Panc1 (cell line): ENCODE data around the gene ARHGEF17. TPM values are rescaled to one million over a fixed set of nuclear protein-coding genes. Genes with fewer than 3 reads are reported as not detected.

Source experiments
- ATAC-seq: fragments of 200-7000 bp; cut with Tn5 transposase; 2 replicates; pipeline ENCODE4 v1.9.1; 2020; ENCODE audit warnings: mild to moderate bottlenecking, moderate library complexity
- BruUV-seq: library from RNA; stranded (reverse); fragments of 400-500 nt; replicated peaks from 2 replicates; lab custom pipeline; 2021; lab: Mats Ljungman, UMichigan
- CTCF ChIA-PET: fragments of 300-600 bp; sonication (Branson Sonifier 250); formaldehyde crosslinking; loops from one replicate; lab custom pipeline; 2022; ENCODE audit warnings: antibody characterized with exemption; lab: Charles Lee
- POLR2A ChIA-PET: fragments of 300-600 bp; sonication (Branson Sonifier 250); formaldehyde crosslinking; loops from one replicate; lab custom pipeline; 2022; ENCODE audit warnings: antibody characterized with exemption; lab: Charles Lee
- DNase-seq: peaks from one replicate; pipeline ENCODE4 v3.0.0-alpha.2; 2010; ENCODE audit warnings: low read depth, low spot score
- H3K27ac ChIP-seq: 2 replicates; pipeline ENCODE4 v1.5.1; 2011; ENCODE audit warnings: mild to moderate bottlenecking, low read length, inconsistent platforms
- H3K27me3 ChIP-seq: fragments of 200-500 bp; sonication (Bioruptor generic); 2 replicates; pipeline ENCODE4 v1.6.0; 2014; ENCODE audit warnings: low read length, inconsistent platforms; ENCODE audit not compliant: control insufficient read depth, insufficient read depth
- H3K36me3 ChIP-seq: fragments of 200-500 bp; sonication (Bioruptor generic); 2 replicates; pipeline ENCODE4 v1.5.1; 2014; ENCODE audit warnings: inconsistent platforms, mild to moderate bottlenecking, low read length, moderate library complexity; ENCODE audit not compliant: control insufficient read depth, insufficient read depth
- H3K4me1 ChIP-seq: 2 replicates; pipeline ENCODE4 v1.5.1; 2011; ENCODE audit warnings: inconsistent platforms, mild to moderate bottlenecking, low read length, moderate library complexity; ENCODE audit not compliant: control insufficient read depth, insufficient read depth
- H3K4me3 ChIP-seq, 2 experiments: 2 replicates each; pipeline ENCODE4 v1.5.1; 2011 to 2012; ENCODE audit warnings: low read depth in 2 of 2, low read length in 2 of 2, mild to moderate bottlenecking in 2 of 2, inconsistent platforms in 1 of 2, moderate library complexity in 1 of 2
- H3K9me3 ChIP-seq: fragments of 200-500 bp; sonication (Bioruptor generic); 2 replicates; pipeline ENCODE4 v1.5.1; 2014; ENCODE audit warnings: low read depth, mild to moderate bottlenecking, inconsistent platforms, low read length, moderate library complexity; ENCODE audit not compliant: control insufficient read depth, insufficient read depth
- POLR2AphosphoS5 ChIP-seq: IDR thresholded peaks from 2 replicates; pipeline ENCODE4 v1.6.1; 2012; ENCODE audit warnings: mild to moderate bottlenecking, low read depth, low read length, moderate library complexity
- SIN3A ChIP-seq: IDR thresholded peaks from 2 replicates; pipeline ENCODE4 v1.6.1; 2012; ENCODE audit warnings: low read depth, mild to moderate bottlenecking, low read length, moderate library complexity, borderline replicate concordance; ENCODE audit not compliant: insufficient read depth
- TCF7L2 ChIP-seq: IDR thresholded peaks from 2 replicates; pipeline ENCODE4 v1.6.1; 2011; ENCODE audit warnings: mild to moderate bottlenecking, low read depth, low read length, inconsistent platforms
- in situ Hi-C: cut with HindIII; loops from 2 replicates; pipeline ENCODE4 v1.10.0; 2016; ENCODE audit warnings: low sequenced_read_pairs, low pct_unique_long_range_greater_than_20kb
- intact Hi-C: fragments of 100-400 bp; cut with micrococcal nuclease; formaldehyde crosslinking; loops from one replicate; pipeline ENCODE4 v1.10.0; 2022; ENCODE audit not compliant: unreplicated experiment
- total RNA-seq: library from RNA; stranded (reverse); gene quantifications from one replicate; pipeline ENCODE4 v1.2.1, GENCODE V29; 2021; ENCODE audit not compliant: unreplicated experiment
- TF ChIP-seq, protein P1 (sequence below): fragments of 450-650 bp; IDR thresholded peaks from 2 replicates; pipeline ENCODE4 v1.5.1; 2017; ENCODE audit warnings: mild to moderate bottlenecking
- TF ChIP-seq, protein P2 (sequence below), 2 experiments: IDR thresholded peaks; 2 replicates each; pipeline ENCODE4 v1.6.1; 2011 to 2012; ENCODE audit warnings: low read depth in 2 of 2, control low read depth in 1 of 2, low read length in 1 of 2, mild to moderate bottlenecking in 1 of 2, moderate library complexity in 1 of 2; ENCODE audit not compliant: insufficient read depth in 1 of 2

The ARHGEF17 gene
- total RNA-seq, 1 experiment from 2014 or later = 43.2 TPM

DNA sequence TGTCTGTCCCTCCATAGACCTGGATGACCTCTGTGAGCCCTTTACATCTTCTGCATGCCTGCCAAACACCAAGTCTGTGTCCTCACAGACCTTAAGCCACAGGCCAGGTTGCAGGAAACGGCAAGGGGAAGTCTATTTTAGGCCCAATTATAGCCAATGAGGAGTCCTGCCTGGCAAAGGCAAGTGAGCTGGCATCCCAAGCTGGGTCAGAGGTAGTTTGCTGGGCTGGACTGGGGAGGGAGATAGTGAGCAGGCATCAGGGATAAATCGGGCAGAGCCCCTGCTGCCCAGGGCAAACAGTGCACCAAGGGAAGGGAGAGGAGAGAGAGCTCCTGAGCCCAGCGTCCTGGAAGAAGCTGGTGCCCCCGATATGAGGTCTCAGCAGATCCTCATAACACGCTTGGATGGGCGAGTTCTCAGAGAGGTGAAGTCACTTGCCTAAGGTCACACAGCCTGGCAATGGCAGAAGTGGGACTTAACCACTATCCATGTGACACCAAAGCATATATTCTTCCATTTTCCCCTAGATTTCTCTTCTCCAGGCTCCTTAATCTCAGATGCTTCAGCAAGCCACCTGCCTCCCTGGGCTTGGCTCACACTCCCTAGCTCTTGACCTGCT, 64.4 kb downstream of the ARHGEF17 start:
- Histone ChIP-seq H3K36me3 (no peaks in the 10 kb centered on the region), H3K4me1 (peaks cover 11% of the 10 kb centered on the region), H3K4me3 (no peak overlapping the region), H3K27me3 (no peaks in the 10 kb centered on the region), H3K9me3 (no peaks in the 10 kb centered on the region), H3K27ac (no peak overlapping the region)
- intact Hi-C loops (no loop called here), in situ Hi-C loops (no loop called here)
- BruUV-seq = no TSS peak
- CTCF ChIA-PET = interaction anchor here (0.5 to 1.2 kb wide), 4 partner anchors 9 to 31 kb away, joined by 3 to 8 read pairs (median 5); no protein-coding TSS in a partner anchor
- POLR2A ChIA-PET = interaction anchor here (1.1 kb wide), 1 partner anchor 17 kb away, joined by 3 read pairs; no protein-coding TSS in a partner anchor
- no peak for DNase-seq
- no peak for TF ChIP-seq SIN3A
- TF ChIP-seq, protein P1, sequence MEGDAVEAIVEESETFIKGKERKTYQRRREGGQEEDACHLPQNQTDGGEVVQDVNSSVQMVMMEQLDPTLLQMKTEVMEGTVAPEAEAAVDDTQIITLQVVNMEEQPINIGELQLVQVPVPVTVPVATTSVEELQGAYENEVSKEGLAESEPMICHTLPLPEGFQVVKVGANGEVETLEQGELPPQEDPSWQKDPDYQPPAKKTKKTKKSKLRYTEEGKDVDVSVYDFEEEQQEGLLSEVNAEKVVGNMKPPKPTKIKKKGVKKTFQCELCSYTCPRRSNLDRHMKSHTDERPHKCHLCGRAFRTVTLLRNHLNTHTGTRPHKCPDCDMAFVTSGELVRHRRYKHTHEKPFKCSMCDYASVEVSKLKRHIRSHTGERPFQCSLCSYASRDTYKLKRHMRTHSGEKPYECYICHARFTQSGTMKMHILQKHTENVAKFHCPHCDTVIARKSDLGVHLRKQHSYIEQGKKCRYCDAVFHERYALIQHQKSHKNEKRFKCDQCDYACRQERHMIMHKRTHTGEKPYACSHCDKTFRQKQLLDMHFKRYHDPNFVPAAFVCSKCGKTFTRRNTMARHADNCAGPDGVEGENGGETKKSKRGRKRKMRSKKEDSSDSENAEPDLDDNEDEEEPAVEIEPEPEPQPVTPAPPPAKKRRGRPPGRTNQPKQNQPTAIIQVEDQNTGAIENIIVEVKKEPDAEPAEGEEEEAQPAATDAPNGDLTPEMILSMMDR = no peak
- TF ChIP-seq TCF7L2 = no peak
- no peak for TF ChIP-seq POLR2AphosphoS5
- ATAC-seq = no peak

DNA sequence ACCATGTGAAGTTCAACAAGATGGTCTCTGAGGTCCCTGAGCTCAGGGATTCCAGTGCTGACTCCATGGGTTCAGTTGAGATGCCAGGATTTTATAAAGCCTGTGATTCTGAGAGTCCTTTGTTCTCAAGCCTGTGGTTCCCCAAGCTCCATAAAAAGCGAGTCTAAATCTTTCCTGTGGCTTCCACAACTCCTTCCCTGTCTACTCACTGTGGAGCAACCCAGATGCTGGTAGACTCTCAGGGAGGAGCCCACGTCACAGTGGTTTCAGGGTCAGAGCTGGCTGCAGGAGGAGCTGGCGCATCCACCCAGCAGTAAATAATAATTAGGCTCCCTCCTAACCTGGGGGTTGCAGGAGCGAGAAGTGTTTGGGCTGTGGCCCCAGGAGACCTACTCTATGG, 66.1 kb downstream of the ARHGEF17 start:
- Histone ChIP-seq H3K36me3 (no peaks in the 10 kb centered on the region), H3K27me3 (no peaks in the 10 kb centered on the region), H3K4me1 (peaks cover 18% of the 10 kb centered on the region), H3K4me3 (no peak overlapping the region), H3K27ac (no peak overlapping the region), H3K9me3 (no peaks in the 10 kb centered on the region)
- ATAC-seq (no peak), DNase-seq (no peak)
- ChIA-PET POLR2A (no interaction called here), CTCF (interaction anchor here (1.1 to 1.7 kb wide), 3 partner anchors 19 to 39 kb away, joined by 3 to 4 read pairs (median 4); no protein-coding TSS in a partner anchor)
- intact Hi-C loops (no loop called here), in situ Hi-C loops (no loop called here)
- TF ChIP-seq, protein P1 = no peak
- TF ChIP-seq POLR2AphosphoS5 = no peak
- TF ChIP-seq, protein P2, sequence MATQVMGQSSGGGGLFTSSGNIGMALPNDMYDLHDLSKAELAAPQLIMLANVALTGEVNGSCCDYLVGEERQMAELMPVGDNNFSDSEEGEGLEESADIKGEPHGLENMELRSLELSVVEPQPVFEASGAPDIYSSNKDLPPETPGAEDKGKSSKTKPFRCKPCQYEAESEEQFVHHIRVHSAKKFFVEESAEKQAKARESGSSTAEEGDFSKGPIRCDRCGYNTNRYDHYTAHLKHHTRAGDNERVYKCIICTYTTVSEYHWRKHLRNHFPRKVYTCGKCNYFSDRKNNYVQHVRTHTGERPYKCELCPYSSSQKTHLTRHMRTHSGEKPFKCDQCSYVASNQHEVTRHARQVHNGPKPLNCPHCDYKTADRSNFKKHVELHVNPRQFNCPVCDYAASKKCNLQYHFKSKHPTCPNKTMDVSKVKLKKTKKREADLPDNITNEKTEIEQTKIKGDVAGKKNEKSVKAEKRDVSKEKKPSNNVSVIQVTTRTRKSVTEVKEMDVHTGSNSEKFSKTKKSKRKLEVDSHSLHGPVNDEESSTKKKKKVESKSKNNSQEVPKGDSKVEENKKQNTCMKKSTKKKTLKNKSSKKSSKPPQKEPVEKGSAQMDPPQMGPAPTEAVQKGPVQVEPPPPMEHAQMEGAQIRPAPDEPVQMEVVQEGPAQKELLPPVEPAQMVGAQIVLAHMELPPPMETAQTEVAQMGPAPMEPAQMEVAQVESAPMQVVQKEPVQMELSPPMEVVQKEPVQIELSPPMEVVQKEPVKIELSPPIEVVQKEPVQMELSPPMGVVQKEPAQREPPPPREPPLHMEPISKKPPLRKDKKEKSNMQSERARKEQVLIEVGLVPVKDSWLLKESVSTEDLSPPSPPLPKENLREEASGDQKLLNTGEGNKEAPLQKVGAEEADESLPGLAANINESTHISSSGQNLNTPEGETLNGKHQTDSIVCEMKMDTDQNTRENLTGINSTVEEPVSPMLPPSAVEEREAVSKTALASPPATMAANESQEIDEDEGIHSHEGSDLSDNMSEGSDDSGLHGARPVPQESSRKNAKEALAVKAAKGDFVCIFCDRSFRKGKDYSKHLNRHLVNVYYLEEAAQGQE (IDR thresholded peaks at IDR 0.05; ENCODE audit: insufficient read depth in 1 of 2, low read depth in 2 of 2, low read length in 1 of 2) = no peak
- no peak for TF ChIP-seq SIN3A
- TF ChIP-seq TCF7L2 = no peak
- BruUV-seq = no TSS peak
